Hepatocyte (in vitro differentiated cells): Measurements from ENCODE around the gene SH3BP1.

Source experiments
- CTCF ChIP-seq: fragments of 200-600 bp; sonication (generic); IDR thresholded peaks from 2 replicates; pipeline ENCODE4 v1.5.1; 2016; ENCODE audit warnings: antibody characterized with exemption, mild to moderate bottlenecking; ENCODE audit not compliant: poor library complexity
- EZH2 ChIP-seq: fragments of 200-600 bp; sonication (generic); IDR thresholded peaks from 2 replicates; pipeline ENCODE4 v1.6.1; 2016; ENCODE audit warnings: antibody characterized with exemption, mild to moderate bottlenecking, borderline replicate concordance

DNA sequence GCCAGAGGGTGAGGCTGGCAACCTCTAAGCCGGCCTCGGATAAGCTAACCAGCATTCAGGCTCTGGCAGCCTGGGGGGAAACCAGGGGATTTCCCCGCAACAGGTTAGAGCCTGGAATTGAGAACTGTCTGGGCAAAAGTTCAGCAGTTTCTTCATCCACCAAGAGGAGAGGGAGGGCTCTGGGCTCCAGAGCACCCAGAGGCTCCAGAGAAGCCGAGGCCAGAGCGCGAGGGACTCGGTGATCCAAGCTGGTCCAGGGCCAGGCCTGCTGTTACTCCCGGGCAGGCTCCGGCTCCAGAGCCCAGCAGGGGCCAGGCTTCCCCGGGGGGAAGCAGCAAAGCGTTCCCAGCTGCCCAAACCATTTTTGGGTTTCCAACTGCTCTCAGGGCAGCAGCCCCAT is 13.3 kb upstream of the SH3BP1 start:
- TF ChIP-seq CTCF (no peak), EZH2 (no peak)
